ENCODE measurements around the gene DLGAP5. TPM values are rescaled to one million over a fixed set of nuclear protein-coding genes. Genes with fewer than 3 reads are reported as not detected.
A peak's percentile ranks its signal among the peaks of the same experiment; 100 is the strongest.

Gene DLGAP5
- total and polyA plus RNA-seq, 2 donors from 2014 or later: 0.60 TPM; not detected in 1

GRCh38 chr14:55115861-55116245 lies 75.5 kb downstream of the DLGAP5 start:
- H3K4me1 ChIP-seq (ENCODE audit: control insufficient read depth in 2 of 3, insufficient read depth in 2 of 3, low read depth in 1 of 3, low read length in 3 of 3): peaks cover 0 to 18% (median 11%) of the 10 kb centered on the region in 3 donors
- H3K4me3 ChIP-seq (ENCODE audit: low read length in 3 of 3): no peak overlapping the region
- FAIRE-seq: no peak
- DNase-seq: no peak
- H3K9me3 ChIP-seq (ENCODE audit: control insufficient read depth in 2 of 3, insufficient read depth in 1 of 3, low read length in 3 of 3): no peaks in the 10 kb centered on the region
- no peak overlapping the region for H3K9ac ChIP-seq (ENCODE audit: low read length in 3 of 3)
- no peaks in the 10 kb centered on the region for H3K27me3 ChIP-seq (ENCODE audit: control insufficient read depth, insufficient read depth, low read length)
- no peak for TF ChIP-seq CTCF (IDR thresholded peaks at IDR 0.05; ENCODE audit: borderline replicate concordance, extremely low read depth, insufficient read depth)
- H3K27ac ChIP-seq (ENCODE audit: low read depth in 2 of 2, low read length in 2 of 2): peak overlapping the region in 1 of 2 donors; percentile 56
- intact Hi-C loops (cut with DNase I): no loop called here
- no peaks in the 10 kb centered on the region for H3K36me3 ChIP-seq (ENCODE audit: control insufficient read depth in 2 of 3, insufficient read depth in 3 of 3, low read length in 3 of 3)

- intact Hi-C loops (cut with DNase I): no loop called here
- Histone ChIP-seq H3K9ac (ENCODE audit: low read length in 3 of 3) (no peak overlapping the region), H3K27ac (ENCODE audit: low read depth in 2 of 2, low read length in 2 of 2) (no peak overlapping the region), H3K36me3 (ENCODE audit: control insufficient read depth in 2 of 3, insufficient read depth in 3 of 3, low read length in 3 of 3) (no peaks in the 10 kb centered on the region), H3K9me3 (ENCODE audit: control insufficient read depth in 2 of 3, insufficient read depth in 1 of 3, low read length in 3 of 3) (no peaks in the 10 kb centered on the region), H3K27me3 (ENCODE audit: control insufficient read depth, insufficient read depth, low read length) (no peaks in the 10 kb centered on the region), H3K4me3 (ENCODE audit: low read length in 3 of 3) (no peak overlapping the region), H3K4me1 (ENCODE audit: control insufficient read depth in 2 of 3, insufficient read depth in 2 of 3, low read depth in 1 of 3, low read length in 3 of 3) (peaks cover 0 to 18% (median 11%) of the 10 kb centered on the region in 3 donors)
- no peak for FAIRE-seq
- no peak for TF ChIP-seq CTCF (IDR thresholded peaks at IDR 0.05; ENCODE audit: borderline replicate concordance, extremely low read depth, insufficient read depth)
- DNase-seq: no peak
Measured at GRCh38 chr14:55115460-55115859, 75.9 kb downstream of the DLGAP5 start.

- intact Hi-C loops (cut with DNase I): no loop called here
- TF ChIP-seq CTCF (IDR thresholded peaks at IDR 0.05; ENCODE audit: borderline replicate concordance, extremely low read depth, insufficient read depth): no peak
- Histone ChIP-seq H3K9ac (ENCODE audit: low read length in 3 of 3) (no peak overlapping the region), H3K27me3 (ENCODE audit: control insufficient read depth, insufficient read depth, low read length) (no peaks in the 10 kb centered on the region), H3K4me1 (ENCODE audit: control insufficient read depth in 2 of 3, insufficient read depth in 2 of 3, low read depth in 1 of 3, low read length in 3 of 3) (peaks cover 0 to 18% (median 11%) of the 10 kb centered on the region in 3 donors), H3K36me3 (ENCODE audit: control insufficient read depth in 2 of 3, insufficient read depth in 3 of 3, low read length in 3 of 3) (no peaks in the 10 kb centered on the region), H3K27ac (ENCODE audit: low read depth in 2 of 2, low read length in 2 of 2) (no peak overlapping the region), H3K4me3 (ENCODE audit: low read length in 3 of 3) (no peak overlapping the region), H3K9me3 (ENCODE audit: control insufficient read depth in 2 of 3, insufficient read depth in 1 of 3, low read length in 3 of 3) (no peaks in the 10 kb centered on the region)
- FAIRE-seq (no peak), DNase-seq (no peak)
Measured at GRCh38 chr14:55114720-55115119, 76.7 kb downstream of the DLGAP5 start.

GRCh38 chr14:55111122-55111708 lies 80.2 kb downstream of the DLGAP5 start:
- FAIRE-seq (no peak), DNase-seq (no peak)
- Histone ChIP-seq H3K4me3 (ENCODE audit: low read length in 3 of 3) (no peak overlapping the region), H3K27me3 (ENCODE audit: control insufficient read depth, insufficient read depth, low read length) (no peaks in the 10 kb centered on the region), H3K9me3 (ENCODE audit: control insufficient read depth in 2 of 3, insufficient read depth in 1 of 3, low read length in 3 of 3) (no peaks in the 10 kb centered on the region), H3K27ac (ENCODE audit: low read depth in 2 of 2, low read length in 2 of 2) (no peak overlapping the region), H3K4me1 (ENCODE audit: control insufficient read depth in 2 of 3, insufficient read depth in 2 of 3, low read depth in 1 of 3, low read length in 3 of 3) (peaks cover 0 to 11% (median 10%) of the 10 kb centered on the region in 3 donors), H3K36me3 (ENCODE audit: control insufficient read depth in 2 of 3, insufficient read depth in 3 of 3, low read length in 3 of 3) (no peaks in the 10 kb centered on the region), H3K9ac (ENCODE audit: low read length in 3 of 3) (no peak overlapping the region)
- intact Hi-C loops (cut with DNase I): no loop called here
- no peak for TF ChIP-seq CTCF (IDR thresholded peaks at IDR 0.05; ENCODE audit: borderline replicate concordance, extremely low read depth, insufficient read depth)

All from kidney (tissue), 14 donors.